ENCODE data around the gene ADAM10.

Gene ADAM10

DNA sequence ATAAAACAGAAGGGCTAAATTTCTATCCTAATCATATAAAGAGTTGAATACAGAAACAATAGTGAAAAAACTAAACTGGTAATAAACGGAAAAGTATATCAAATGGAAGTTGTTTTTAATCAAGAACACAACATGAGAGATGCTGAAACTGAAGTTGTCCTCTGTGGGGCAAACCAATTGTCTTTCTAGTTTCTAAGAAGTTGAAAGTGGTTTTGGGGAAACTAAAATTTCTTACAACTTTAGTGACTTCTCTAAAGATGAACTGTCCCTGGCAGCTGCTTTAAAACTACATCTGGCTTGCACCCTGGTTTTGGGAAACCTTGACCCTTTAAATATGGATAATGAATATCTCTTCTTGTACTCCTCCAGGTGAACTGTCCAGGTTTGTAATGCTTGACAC lies 155.6 kb downstream of the ADAM10 start:
- Mint-ChIP-seq H3K27me3 (no peaks in the 10 kb centered on the region), H3K36me3 (peaks cover 9 to 20% of the 10 kb centered on the region in 2 donors), H3K9me3 (no peaks in the 10 kb centered on the region), H3K4me3 (no peak overlapping the region), H3K27ac (no peak overlapping the region), H3K4me1 (no peaks in the 10 kb centered on the region)
- ATAC-seq (replicated peaks) (no peak), DNase-seq (no peak)

DNA sequence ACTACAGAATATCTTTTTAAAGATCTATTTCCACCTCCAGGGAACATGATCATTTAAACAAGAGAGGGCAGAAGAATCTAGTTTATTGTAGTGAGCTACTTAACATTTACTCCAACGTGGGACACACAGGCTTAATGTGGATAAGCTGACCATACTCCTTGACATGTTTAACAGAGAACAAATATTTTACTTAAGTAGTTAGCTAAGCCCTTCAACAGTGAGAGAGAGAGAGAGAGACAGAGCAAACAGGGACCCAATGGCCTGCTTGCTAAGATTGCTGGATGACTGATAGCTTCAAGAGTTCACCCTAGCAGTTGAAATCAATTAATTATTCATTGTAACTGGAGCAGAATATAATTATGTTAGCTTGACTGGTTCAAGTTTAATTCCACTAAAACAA lies 158.6 kb downstream of the ADAM10 start:
- no peak for DNase-seq
- Mint-ChIP-seq H3K4me3 (no peak overlapping the region), H3K27ac (no peak overlapping the region), H3K9me3 (no peaks in the 10 kb centered on the region), H3K36me3 (peaks cover 4 to 9% of the 10 kb centered on the region in 2 donors), H3K27me3 (no peaks in the 10 kb centered on the region), H3K4me1 (peaks cover 4 to 5% of the 10 kb centered on the region in 2 donors)
- ATAC-seq (replicated peaks) = no peak

DNA sequence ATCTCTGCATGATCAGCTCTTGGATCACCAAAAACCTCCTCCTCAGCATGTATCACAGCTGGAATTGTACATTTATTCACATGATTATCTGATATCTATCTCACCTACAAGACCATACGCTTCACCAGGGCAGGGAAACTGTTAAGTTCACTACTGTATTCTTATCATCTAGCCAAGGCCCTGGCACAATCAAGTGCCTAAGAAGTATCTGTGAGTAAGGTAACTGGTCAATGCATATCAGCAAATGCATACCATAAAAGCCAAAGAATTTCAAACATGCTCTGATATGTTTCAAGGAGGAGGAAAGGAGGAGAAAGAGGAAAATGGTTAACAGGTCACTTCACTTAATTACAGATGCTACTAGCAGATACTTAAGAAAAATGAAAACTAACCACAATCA lies 159.3 kb downstream of the ADAM10 start:
- Mint-ChIP-seq H3K9me3 (no peaks in the 10 kb centered on the region), H3K4me1 (peaks cover 8 to 12% of the 10 kb centered on the region in 2 donors), H3K27me3 (no peaks in the 10 kb centered on the region), H3K27ac (no peak overlapping the region), H3K36me3 (peaks cover 4 to 9% of the 10 kb centered on the region in 2 donors), H3K4me3 (no peak overlapping the region)
- ATAC-seq (replicated peaks) (no peak), DNase-seq (no peak)

DNA sequence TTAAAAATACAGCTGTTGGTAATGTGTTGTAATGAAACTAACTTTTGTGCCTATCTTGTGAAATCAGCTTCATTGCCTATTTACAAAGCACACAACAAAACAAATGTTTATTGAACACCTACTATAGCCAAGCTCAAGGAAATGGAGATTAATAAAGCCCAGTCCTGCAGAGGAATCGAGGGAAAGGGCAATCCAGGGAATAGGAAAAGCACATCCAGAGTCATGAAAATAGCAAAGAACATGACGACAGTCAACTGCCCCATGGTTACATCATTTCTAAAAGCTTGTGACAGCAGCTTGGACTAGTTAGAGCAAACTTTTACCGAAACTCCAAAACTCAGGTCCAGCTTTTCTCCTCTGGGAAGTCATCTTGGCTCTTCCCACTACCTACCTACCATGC lies 160.5 kb downstream of the ADAM10 start:
- Mint-ChIP-seq H3K36me3 (peaks cover 4 to 9% of the 10 kb centered on the region in 2 donors), H3K9me3 (no peaks in the 10 kb centered on the region), H3K4me3 (no peak overlapping the region), H3K27me3 (peaks cover 0 to 6% of the 10 kb centered on the region in 2 donors), H3K27ac (no peak overlapping the region), H3K4me1 (peaks cover 8 to 16% of the 10 kb centered on the region in 2 donors)
- DNase-seq = no peak
- ATAC-seq (replicated peaks) = no peak

DNA sequence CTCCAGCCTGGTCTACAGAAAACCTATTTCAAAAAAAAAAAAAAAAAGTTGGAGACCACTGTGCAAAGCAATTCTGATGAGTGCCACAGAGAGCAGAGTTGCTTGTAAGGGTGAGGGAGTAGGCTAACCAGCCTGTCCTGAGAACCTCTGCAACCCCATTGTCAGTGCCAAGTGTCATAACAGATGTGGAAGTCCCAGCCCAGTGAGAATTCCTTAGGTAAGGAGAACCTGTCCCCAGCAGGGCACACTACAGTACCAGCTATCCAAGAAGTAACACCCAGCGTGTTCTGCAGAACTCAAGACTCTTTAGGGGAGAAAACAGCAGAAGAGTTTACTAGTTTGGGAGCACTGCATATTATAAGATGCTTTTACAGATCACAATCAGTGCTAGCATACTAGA lies 161.4 kb downstream of the ADAM10 start:
- Mint-ChIP-seq H3K4me1 (peaks cover 8 to 16% of the 10 kb centered on the region in 2 donors), H3K36me3 (peaks cover 3 to 9% of the 10 kb centered on the region in 2 donors), H3K4me3 (no peak overlapping the region), H3K9me3 (peaks cover 4 to 5% of the 10 kb centered on the region in 2 donors), H3K27me3 (peaks cover 6 to 13% of the 10 kb centered on the region in 2 donors), H3K27ac (no peak overlapping the region)
- ATAC-seq (replicated peaks) (no peak), DNase-seq (no peak)

DNA sequence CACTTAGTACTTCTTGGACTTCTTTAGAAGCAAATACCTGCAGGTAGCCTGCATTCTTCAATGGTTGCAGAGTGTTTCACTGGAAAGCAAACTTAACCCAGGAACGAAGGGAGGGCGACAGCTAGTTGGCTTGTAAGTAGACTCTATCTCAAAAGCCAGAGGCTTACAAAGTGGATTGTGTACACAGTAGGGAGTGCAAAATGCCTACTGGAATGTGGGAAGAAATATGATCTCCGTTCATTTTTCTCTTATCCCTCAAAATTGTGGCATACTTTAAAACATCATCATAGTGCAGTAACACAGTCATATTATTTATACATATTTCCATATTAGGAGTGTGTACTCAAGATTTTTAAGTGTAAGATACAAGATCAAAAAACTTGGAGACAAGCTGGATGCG lies 162.0 kb downstream of the ADAM10 start:
- DNase-seq (no peak), ATAC-seq (replicated peaks) (no peak)
- peaks cover 4 to 5% of the 10 kb centered on the region in 2 donors for H3K9me3 Mint-ChIP-seq
- H3K27ac Mint-ChIP-seq = no peak overlapping the region
- H3K4me1 Mint-ChIP-seq = peaks cover 8 to 16% of the 10 kb centered on the region in 2 donors
- H3K27me3 Mint-ChIP-seq = peaks cover 7 to 13% of the 10 kb centered on the region in 2 donors
- H3K4me3 Mint-ChIP-seq = no peak overlapping the region
- H3K36me3 Mint-ChIP-seq = peaks cover 3 to 9% of the 10 kb centered on the region in 2 donors

DNA sequence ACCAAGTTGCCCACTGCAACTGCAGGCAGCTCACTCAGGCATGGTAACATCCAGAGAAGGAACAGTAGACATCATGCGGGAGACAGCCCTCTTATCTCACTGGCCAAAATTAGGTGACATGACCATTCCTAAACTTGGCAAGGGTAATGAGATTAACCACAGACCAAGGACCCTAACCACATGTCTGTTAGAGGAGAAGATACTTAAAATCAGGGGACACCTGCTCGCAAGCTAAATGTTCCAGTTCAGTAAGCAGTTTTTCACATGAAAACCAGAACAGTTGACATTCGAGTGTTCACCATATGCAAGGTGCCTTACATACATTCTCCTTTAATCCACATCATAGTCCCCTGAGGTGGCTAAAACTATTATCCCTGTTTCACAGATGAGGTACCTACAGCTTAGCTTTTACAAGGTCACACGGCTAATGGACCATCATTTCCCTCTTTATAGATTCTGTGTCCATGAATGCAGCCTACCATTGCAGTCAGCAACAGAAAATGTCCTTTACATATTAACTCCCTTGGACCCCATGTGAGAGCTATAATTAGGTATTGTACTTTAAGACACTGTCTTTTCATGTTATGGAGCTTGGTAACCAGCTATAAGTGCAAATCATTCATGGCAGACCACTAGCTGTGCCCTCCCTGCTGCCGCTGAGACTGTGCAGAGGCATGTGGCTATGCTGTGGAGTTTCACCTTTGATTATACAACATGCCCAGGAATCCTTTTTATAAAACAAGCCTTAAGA lies 163.6 kb downstream of the ADAM10 start:
- peaks cover 7 to 13% of the 10 kb centered on the region in 2 donors for H3K27me3 Mint-ChIP-seq
- DNase-seq (no peak), ATAC-seq (replicated peaks) (peak; percentile 23)
- H3K27ac Mint-ChIP-seq = no peak overlapping the region
- H3K4me1 Mint-ChIP-seq = peaks cover 8 to 16% of the 10 kb centered on the region in 2 donors
- H3K4me3 Mint-ChIP-seq = no peak overlapping the region
- H3K36me3 Mint-ChIP-seq = peaks cover 3 to 5% of the 10 kb centered on the region in 2 donors
- H3K9me3 Mint-ChIP-seq = peaks cover 4 to 5% of the 10 kb centered on the region in 2 donors

DNA sequence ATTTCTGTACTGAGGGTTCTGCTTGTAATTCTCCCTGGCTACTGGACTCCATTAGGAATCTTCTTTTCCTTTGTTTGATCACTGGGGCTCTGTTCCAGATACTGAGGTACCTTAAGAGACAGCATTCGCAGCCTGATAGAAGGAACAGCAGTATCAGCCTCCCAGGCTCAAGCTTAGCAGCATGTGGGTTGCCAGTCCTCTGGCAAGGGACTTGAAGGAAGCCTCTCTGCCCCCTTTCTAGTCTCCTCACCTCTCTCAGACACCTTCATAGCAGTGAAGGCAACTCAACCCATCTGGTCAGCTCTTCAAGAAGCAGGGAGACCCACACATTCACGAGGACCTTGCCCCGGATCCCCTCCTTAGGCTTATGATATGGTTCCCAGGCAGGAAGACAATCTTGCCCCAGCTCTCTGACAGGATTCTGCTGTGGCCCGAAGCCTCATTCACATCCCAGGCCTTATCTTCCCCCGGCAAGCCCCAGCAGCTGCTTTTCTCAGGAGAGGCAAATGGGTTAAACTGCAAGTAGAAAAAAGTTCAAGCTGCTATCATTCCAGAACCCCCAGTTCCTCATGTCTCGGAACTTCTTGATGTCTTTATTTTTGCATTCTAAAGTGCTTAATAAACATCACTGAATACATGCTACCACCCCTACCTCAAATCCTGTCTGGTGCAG lies 164.6 kb downstream of the ADAM10 start:
- no peak for DNase-seq
- Mint-ChIP-seq H3K27ac (no peak overlapping the region), H3K9me3 (peaks cover 4 to 5% of the 10 kb centered on the region in 2 donors), H3K27me3 (peaks cover 7 to 13% of the 10 kb centered on the region in 2 donors), H3K36me3 (peaks cover 3 to 5% of the 10 kb centered on the region in 2 donors), H3K4me1 (peaks cover 8 to 16% of the 10 kb centered on the region in 2 donors), H3K4me3 (no peak overlapping the region)
- ATAC-seq (replicated peaks) = no peak

DNA sequence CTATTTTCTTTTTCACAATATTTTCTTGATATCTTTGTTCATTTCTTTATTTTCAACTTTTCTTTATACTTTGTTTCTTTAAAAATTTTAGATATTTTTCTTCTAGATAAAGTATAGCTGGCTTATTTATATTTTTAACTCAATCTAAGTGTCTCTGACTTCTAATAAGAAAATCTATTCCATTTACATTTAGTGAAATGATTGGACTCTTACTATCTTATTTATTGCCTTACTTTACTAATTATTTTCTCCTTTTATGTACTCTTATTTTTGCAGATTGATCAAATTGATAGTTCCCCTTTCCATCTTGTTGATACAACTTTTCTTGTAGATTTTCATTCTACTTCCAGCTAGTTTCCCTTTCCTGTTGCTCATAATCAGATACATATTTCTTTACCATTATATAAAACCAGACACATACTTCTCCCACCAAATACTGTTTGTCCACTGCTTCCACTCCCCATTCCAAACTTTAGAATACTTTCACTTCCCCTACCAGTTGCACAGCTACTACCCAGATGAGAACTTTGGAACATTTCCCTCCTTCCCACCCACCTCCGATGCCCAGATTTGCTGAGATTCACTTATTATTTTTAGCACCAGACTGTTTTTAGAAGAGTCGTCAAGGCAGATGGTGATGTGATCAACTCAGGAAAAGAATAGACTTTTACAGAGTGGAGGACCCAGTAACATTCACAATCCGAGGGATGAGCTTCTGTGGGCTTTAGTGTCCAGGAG lies 166.2 kb downstream of the ADAM10 start:
- peaks cover 7 to 13% of the 10 kb centered on the region in 2 donors for H3K27me3 Mint-ChIP-seq

DNA sequence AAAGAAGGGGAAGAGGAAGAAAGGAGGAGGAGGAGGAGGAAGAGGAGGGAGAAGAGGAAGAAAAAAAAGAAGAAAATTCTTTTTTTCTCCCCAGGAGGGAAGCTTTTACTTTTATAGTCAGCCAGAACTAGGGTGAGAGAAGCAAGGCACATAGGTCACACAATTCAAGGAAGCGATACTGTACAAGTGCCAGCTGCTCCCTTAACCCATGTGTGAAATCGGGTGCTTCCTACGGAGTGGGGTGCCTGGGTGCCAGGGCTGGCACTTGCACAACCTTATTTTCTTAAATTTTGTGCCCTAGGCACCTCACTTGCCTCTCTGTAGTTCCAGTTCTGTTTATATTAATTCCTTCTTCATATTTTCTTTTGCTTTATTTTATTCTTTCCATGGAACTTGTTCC lies 167.3 kb downstream of the ADAM10 start:
- no peak overlapping the region for H3K27ac Mint-ChIP-seq
- no peak for DNase-seq
- H3K9me3 Mint-ChIP-seq = peaks cover 4 to 5% of the 10 kb centered on the region in 2 donors
- peaks cover 7 to 13% of the 10 kb centered on the region in 2 donors for H3K27me3 Mint-ChIP-seq
- ATAC-seq (replicated peaks) = no peak
- peaks cover 8 to 16% of the 10 kb centered on the region in 2 donors for H3K4me1 Mint-ChIP-seq
- peaks cover 3 to 5% of the 10 kb centered on the region in 2 donors for H3K36me3 Mint-ChIP-seq
- no peak overlapping the region for H3K4me3 Mint-ChIP-seq

More for the DNA sequence above, 166.2 kb downstream of the ADAM10 start:
- Mint-ChIP-seq H3K36me3 (peaks cover 3 to 5% of the 10 kb centered on the region in 2 donors), H3K9me3 (peaks cover 4 to 5% of the 10 kb centered on the region in 2 donors), H3K27ac (no peak overlapping the region), H3K4me3 (no peak overlapping the region), H3K4me1 (peaks cover 8 to 16% of the 10 kb centered on the region in 2 donors)
- no peak for ATAC-seq (replicated peaks)
- no peak for DNase-seq

DNA sequence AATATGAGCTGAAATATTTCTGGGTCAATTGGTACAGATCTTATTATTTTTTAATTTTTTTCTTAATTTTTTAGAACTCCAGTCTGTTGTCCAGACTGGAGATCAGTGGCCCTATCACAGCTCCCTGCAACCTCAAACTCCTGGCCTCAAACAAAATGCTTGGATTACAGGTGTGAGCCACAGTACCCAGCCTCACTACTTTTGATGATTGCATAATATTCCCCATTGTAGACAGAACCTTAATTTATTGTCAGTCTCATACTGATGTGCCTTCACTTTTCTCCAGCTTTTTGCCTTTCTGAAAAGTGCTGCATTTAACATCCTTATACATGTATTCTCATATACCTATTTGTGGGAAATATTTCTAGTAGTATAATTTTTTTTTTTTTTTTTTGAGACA lies 172.8 kb downstream of the ADAM10 start:
- no peak overlapping the region for H3K27ac Mint-ChIP-seq
- no peak overlapping the region for H3K4me3 Mint-ChIP-seq
- DNase-seq (no peak), ATAC-seq (replicated peaks) (no peak)
- H3K36me3 Mint-ChIP-seq = no peaks in the 10 kb centered on the region
- H3K4me1 Mint-ChIP-seq = peaks cover 2 to 7% of the 10 kb centered on the region in 2 donors
- no peaks in the 10 kb centered on the region for H3K9me3 Mint-ChIP-seq
- no peaks in the 10 kb centered on the region for H3K27me3 Mint-ChIP-seq

DNA sequence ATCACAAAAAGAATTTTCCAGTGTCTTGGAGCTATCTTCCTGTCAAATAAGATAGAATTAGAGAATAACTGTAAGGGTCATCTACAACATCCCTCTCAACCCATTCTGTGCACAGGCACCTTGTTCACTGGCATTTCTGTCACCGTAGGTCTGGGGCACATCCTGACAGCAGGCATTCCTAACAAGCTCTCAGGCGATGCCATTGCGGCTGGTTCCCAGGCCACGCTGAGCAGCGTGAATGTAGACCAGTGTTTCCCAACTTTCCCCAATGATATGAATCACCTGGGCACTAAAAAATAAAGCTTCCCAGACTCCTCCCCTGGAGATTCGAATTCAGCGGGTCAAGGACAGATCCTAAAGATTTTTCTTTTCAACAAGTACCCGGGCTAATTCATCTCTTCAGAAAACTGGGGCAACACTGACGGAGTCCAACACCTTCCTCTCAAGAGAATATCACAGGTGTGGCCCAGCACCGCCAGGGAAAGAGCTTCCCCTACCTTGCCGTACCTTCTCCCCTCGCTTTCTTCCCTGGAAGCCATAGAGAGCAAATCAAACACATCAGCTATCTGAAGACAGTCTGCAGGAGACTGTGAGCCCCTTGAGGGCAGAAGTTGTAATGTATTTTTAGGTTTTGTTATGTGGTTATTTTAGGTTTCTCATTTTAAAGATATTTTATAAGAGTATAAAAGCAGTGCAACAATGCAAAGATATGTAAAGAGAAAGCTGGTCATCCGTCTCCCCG lies 174.3 kb downstream of the ADAM10 start:
- Mint-ChIP-seq H3K9me3 (no peaks in the 10 kb centered on the region), H3K4me3 (no peak overlapping the region)

DNA sequence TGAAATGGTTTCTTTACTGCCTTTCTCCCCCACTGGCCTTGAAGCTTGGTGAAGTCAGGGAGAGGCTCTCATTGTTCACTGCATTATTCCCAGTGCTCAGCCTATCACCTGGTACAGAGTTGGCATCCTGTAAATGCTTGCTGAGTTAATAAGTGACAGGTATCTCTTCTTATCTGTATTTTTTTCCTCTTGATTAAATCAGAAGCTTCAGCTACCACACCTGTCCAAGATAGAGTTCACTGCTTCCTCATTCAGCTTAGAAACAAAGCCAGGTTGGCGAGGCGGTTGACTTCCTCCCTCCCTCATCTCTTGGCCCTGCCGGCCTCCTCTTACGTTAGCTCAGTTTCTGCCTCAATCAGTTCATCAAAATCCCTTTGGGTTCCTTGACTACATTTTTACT lies 174.9 kb downstream of the ADAM10 start:
- H3K27ac Mint-ChIP-seq = no peak overlapping the region
- H3K36me3 Mint-ChIP-seq = no peaks in the 10 kb centered on the region
- no peak overlapping the region for H3K4me3 Mint-ChIP-seq
- DNase-seq (no peak), ATAC-seq (replicated peaks) (no peak)
- H3K4me1 Mint-ChIP-seq = peaks cover 2 to 7% of the 10 kb centered on the region in 2 donors
- H3K9me3 Mint-ChIP-seq = peaks cover 0 to 6% of the 10 kb centered on the region in 2 donors
- H3K27me3 Mint-ChIP-seq = no peaks in the 10 kb centered on the region

More for the DNA sequence above, 174.3 kb downstream of the ADAM10 start:
- Mint-ChIP-seq H3K27ac (no peak overlapping the region), H3K27me3 (no peaks in the 10 kb centered on the region), H3K36me3 (no peaks in the 10 kb centered on the region), H3K4me1 (peaks cover 2 to 7% of the 10 kb centered on the region in 2 donors)
- DNase-seq (no peak), ATAC-seq (replicated peaks) (no peak)

DNA sequence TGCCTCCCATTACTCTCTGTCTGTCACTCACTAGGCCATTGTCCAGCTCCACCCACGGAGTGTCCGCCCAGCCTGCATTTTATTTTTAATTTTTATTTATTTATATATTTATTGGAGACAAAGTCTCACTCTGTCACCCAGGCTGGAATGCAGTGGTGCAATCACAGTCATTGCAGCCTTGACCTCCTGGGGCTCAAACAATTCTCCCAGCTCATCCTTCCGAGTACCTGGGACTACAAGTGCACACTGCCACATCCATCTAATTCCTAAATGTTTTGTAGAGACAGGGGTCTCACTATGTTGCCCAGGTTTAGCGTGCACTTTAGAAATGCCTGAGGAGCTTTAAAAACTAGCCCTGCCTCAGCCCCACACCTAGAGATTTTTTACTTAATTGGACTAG lies 176.2 kb downstream of the ADAM10 start:
- DNase-seq = no peak
- no peak for ATAC-seq (replicated peaks)
- H3K4me3 Mint-ChIP-seq = no peak overlapping the region

More for the DNA sequence above, 176.2 kb downstream of the ADAM10 start:
- no peaks in the 10 kb centered on the region for H3K27me3 Mint-ChIP-seq
- H3K4me1 Mint-ChIP-seq = peaks cover 2 to 12% of the 10 kb centered on the region in 2 donors
- H3K27ac Mint-ChIP-seq = no peak overlapping the region
- peaks cover 2 to 8% of the 10 kb centered on the region in 2 donors for H3K9me3 Mint-ChIP-seq
- H3K36me3 Mint-ChIP-seq = no peaks in the 10 kb centered on the region

Measured in stimulated activated naive B cell treated with anti-CD40 and anti-IgM and Interleukin-4, amounts not matched to agents 10 μg/mL and 1 μg/mL and 100 μg/mL, for 72 hours (primary cell).